Neural crest cell (in vitro differentiated cells): Measurements from ENCODE around the gene NRG2. TPM values are rescaled to one million over a fixed set of nuclear protein-coding genes. Genes with fewer than 3 reads are reported as not detected.

ENCODE experiments used
- DNase-seq: peaks from one replicate; pipeline ENCODE4 v3.0.0; 2021; ENCODE audit warnings: low read depth, mixed read lengths, low spot score
- H3K27ac Mint-ChIP-seq: one replicate; pipeline ENCODE4 v1.8.0; 2021; ENCODE audit warnings: mild to moderate bottlenecking, mixed read lengths; ENCODE audit not compliant: unreplicated experiment
- H3K27me3 Mint-ChIP-seq: 2 replicates; pipeline ENCODE4 v1.8.0; 2021; ENCODE audit warnings: low read depth, mild to moderate bottlenecking, mixed read lengths
- H3K36me3 Mint-ChIP-seq: 2 replicates; pipeline ENCODE4 v1.8.0; 2021; ENCODE audit warnings: low read depth, mild to moderate bottlenecking, mixed read lengths
- H3K4me1 Mint-ChIP-seq: 2 replicates; pipeline ENCODE4 v1.8.0; 2021; ENCODE audit warnings: mixed read lengths
- H3K4me3 Mint-ChIP-seq: one replicate; pipeline ENCODE4 v1.8.0; 2021; ENCODE audit warnings: mild to moderate bottlenecking, mixed read lengths
- H3K9me3 Mint-ChIP-seq: 2 replicates; pipeline ENCODE4 v1.8.0; 2021; ENCODE audit warnings: mixed read lengths
- total RNA-seq: library from RNA; stranded (reverse); gene quantifications from 2 replicates; pipeline ENCODE4 v1.2.1, GENCODE V29; 2021
- TF ChIP-seq, protein P1 (sequence below): fragments of 200-600 bp; sonication (generic); conservative IDR thresholded peaks from 2 replicates; pipeline ENCODE4 v1.5.0; 2021; ENCODE audit warnings: antibody characterized with exemption, mild to moderate bottlenecking

NRG2 gene
- total RNA-seq, 1 donor from 2014 or later: 0.82 TPM

GRCh38 chr5:139848508-139849100 lies 194.5 kb downstream of the NRG2 start:
- Mint-ChIP-seq H3K36me3 (no peaks in the 10 kb centered on the region), H3K9me3 (no peaks in the 10 kb centered on the region), H3K27ac (no peak overlapping the region), H3K4me3 (peak overlapping the region; percentile 78), H3K27me3 (peaks cover 58% of the 10 kb centered on the region), H3K4me1 (peaks cover 3% of the 10 kb centered on the region)
- peak; percentile 24 for DNase-seq
- TF ChIP-seq, protein P1, sequence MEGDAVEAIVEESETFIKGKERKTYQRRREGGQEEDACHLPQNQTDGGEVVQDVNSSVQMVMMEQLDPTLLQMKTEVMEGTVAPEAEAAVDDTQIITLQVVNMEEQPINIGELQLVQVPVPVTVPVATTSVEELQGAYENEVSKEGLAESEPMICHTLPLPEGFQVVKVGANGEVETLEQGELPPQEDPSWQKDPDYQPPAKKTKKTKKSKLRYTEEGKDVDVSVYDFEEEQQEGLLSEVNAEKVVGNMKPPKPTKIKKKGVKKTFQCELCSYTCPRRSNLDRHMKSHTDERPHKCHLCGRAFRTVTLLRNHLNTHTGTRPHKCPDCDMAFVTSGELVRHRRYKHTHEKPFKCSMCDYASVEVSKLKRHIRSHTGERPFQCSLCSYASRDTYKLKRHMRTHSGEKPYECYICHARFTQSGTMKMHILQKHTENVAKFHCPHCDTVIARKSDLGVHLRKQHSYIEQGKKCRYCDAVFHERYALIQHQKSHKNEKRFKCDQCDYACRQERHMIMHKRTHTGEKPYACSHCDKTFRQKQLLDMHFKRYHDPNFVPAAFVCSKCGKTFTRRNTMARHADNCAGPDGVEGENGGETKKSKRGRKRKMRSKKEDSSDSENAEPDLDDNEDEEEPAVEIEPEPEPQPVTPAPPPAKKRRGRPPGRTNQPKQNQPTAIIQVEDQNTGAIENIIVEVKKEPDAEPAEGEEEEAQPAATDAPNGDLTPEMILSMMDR: no peak

DNA sequence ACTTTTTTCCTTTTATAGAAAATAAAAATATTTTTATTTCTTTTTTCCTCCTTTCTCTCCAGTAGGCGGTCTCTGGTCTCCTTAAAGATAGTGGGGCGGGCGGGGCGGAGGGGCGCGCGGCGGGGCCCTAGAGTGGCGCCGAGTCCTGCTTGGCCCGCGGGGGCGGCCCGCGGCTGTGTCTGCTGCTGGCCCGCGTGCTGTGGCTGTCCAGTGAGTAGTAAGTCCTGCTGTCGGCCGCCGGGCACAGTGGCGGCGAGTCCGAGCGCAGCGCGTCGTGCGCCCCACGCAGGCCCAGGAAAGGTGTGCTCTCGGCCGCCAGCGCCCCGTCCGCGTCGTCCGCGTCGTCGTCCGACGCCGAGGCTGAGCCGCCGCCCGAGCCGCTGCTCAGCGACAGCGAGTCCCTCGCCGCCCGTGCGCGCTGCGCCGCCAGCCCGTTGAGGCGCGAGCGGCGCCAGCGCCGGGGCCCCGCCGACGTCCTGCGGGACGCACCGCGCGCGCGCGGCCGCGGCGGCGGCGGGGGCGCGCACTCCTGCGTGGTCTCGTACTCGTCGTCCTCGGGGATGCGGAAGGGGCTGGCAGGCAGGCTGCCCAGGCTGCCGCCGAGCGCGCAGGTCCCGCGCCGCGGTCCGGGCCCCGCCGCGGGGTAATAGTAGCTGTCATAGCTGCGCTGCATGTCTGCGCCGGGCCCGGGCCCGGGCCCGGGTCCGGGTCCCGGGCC lies 195.2 kb downstream of the NRG2 start:
- peaks cover 3% of the 10 kb centered on the region for H3K4me1 Mint-ChIP-seq
- peaks cover 62% of the 10 kb centered on the region for H3K27me3 Mint-ChIP-seq
- peak; percentile 61 for DNase-seq
- H3K4me3 Mint-ChIP-seq: no peak overlapping the region
- TF ChIP-seq, protein P1: peak; percentile 41
- no peaks in the 10 kb centered on the region for H3K36me3 Mint-ChIP-seq
- H3K9me3 Mint-ChIP-seq: no peaks in the 10 kb centered on the region
- no peak overlapping the region for H3K27ac Mint-ChIP-seq

DNA sequence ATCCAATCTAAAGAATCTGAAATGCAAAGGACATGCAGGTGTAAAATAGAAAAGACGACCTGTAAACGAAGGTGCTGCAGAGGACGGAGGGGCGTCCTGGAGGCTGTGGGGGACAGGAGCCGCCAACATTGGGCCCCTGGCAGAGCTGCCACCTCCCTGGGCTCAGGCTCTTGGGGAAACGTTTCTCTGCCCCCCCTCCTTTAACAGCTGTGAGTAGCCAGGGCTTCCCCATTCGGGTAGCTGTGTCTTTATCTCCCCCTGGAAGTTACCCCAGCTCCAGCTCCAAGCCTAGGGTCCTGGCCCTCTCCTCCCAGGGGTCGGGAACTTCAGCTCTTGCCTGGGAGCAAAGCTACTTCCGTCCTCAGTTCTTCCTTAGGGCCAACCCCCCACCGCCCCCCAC lies 196.0 kb downstream of the NRG2 start:
- Mint-ChIP-seq H3K27ac (no peak overlapping the region), H3K4me1 (peaks cover 3% of the 10 kb centered on the region), H3K36me3 (no peaks in the 10 kb centered on the region), H3K4me3 (peak overlapping the region; percentile 42), H3K27me3 (peaks cover 63% of the 10 kb centered on the region), H3K9me3 (no peaks in the 10 kb centered on the region)
- no peak for DNase-seq
- TF ChIP-seq, protein P1: no peak

DNA sequence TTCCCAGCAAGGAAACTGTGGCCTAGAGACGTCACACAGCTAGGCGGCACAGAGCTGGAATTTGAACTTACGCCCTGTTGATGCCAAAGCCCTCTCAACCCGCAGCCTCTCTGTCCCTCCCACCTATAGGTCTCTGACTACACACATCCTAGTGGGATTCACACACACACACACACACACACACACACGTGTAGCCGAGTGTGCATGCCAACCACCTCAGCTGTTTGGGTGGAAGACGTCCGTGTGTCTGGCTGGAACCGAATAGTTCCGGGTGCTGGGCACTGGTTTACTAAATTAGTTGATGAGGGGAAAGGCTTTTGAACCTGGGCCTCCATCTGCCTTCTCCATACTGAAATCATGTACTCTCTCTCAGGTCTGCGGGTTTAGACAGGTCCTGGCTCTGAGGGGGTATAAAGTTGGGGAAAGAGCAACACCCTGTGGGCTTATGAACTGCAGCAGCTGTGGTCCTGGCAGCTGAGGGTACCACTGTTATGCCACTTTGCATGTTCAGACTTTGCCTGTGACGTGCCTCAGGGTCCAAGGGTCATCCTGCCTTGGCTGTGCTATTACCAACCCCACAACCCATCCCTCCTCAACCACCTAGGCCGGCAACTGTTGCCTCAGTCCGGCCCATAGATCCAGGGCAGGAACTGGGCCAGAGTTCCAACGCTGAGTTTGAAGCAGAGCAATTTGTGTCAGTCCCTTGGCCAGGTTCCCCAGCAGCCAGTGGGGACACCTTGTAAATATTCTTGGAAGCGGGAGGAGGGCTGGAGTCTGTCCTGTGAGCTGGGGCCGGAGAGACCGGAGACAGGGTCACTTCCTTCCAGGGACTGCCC lies 197.0 kb downstream of the NRG2 start:
- no peak overlapping the region for H3K27ac Mint-ChIP-seq
- peaks cover 63% of the 10 kb centered on the region for H3K27me3 Mint-ChIP-seq
- peaks cover 3% of the 10 kb centered on the region for H3K4me1 Mint-ChIP-seq
- TF ChIP-seq, protein P1: no peak
- H3K36me3 Mint-ChIP-seq: no peaks in the 10 kb centered on the region
- H3K4me3 Mint-ChIP-seq: peak overlapping the region; percentile 44
- DNase-seq: no peak
- no peaks in the 10 kb centered on the region for H3K9me3 Mint-ChIP-seq

GRCh38 chr5:139844472-139845145 lies 198.5 kb downstream of the NRG2 start:
- H3K36me3 Mint-ChIP-seq: no peaks in the 10 kb centered on the region
- H3K9me3 Mint-ChIP-seq: no peaks in the 10 kb centered on the region
- TF ChIP-seq, protein P1: peak; percentile 82
- peaks cover 50% of the 10 kb centered on the region for H3K27me3 Mint-ChIP-seq
- H3K4me3 Mint-ChIP-seq: peak overlapping the region; percentile 65
- DNase-seq: peak; percentile 91
- H3K4me1 Mint-ChIP-seq: peaks cover 3% of the 10 kb centered on the region
- H3K27ac Mint-ChIP-seq: no peak overlapping the region
